ENCODE results near the gene WWTR1.

Gene WWTR1

GRCh38 chr3:149670742-149671492, 13.1 kb upstream of the WWTR1 start:
- no peak for ATAC-seq (replicated peaks; ENCODE audit: extremely low read depth, poor library complexity, severe bottlenecking)
- DNase-seq (ENCODE audit: low spot score in 2 of 2) = no peak
- no peak overlapping the region for H3K4me3 Mint-ChIP-seq
- peaks cover 32% of the 10 kb centered on the region for H3K27me3 Mint-ChIP-seq
- no peak overlapping the region for H3K27ac Mint-ChIP-seq (ENCODE audit: low read depth)
- no peaks in the 10 kb centered on the region for H3K4me1 Mint-ChIP-seq
- peaks cover 2% of the 10 kb centered on the region for H3K36me3 Mint-ChIP-seq (ENCODE audit: insufficient read depth)
- H3K9me3 Mint-ChIP-seq = no peaks in the 10 kb centered on the region

DNA sequence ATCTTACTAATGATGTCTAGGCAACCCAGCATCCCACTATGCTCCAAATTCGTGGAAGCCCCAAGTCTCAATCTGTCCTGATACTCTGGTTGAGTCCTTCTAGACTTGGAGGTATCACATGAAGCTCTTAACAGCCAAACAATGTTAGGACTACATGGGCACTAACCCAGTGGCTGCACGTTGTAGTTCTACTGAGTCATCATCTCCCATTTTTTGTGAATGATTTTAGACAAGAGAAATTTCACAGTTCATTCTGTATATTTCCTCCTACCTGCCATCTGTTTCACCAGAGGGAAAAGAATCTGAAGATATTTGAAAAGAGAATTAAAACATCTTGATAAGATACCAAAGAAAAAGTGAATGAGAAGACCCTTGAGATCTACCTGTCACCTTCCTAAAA, 9.8 kb upstream of the WWTR1 start:
- Mint-ChIP-seq H3K4me3 (no peak overlapping the region), H3K27me3 (peaks cover 35% of the 10 kb centered on the region), H3K36me3 (ENCODE audit: insufficient read depth) (no peaks in the 10 kb centered on the region), H3K4me1 (no peaks in the 10 kb centered on the region), H3K27ac (ENCODE audit: low read depth) (no peak overlapping the region), H3K9me3 (no peaks in the 10 kb centered on the region)
- DNase-seq (ENCODE audit: low spot score in 2 of 2) (no peak), ATAC-seq (replicated peaks; ENCODE audit: extremely low read depth, poor library complexity, severe bottlenecking) (no peak)

DNA sequence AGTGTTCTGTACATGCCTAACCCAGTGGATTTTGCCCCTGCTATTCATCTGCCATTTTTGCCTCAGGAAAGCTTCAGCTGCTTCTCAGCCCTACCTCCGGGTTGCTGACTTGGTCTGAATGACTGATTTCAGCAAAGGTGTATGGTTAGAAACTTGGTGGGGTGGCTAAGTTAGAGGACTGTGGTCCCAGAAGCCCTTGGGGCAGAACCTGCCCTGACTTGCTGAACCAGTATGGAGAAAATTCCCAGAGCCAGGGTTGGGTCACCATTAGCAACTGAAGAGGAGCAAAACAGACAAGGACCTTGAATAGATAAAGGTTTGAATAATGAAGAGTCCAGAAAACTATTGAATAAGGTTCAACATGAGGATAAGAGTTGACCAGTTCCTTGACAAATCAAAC, 6.1 kb upstream of the WWTR1 start:
- Mint-ChIP-seq H3K36me3 (ENCODE audit: insufficient read depth) (peaks cover 2% of the 10 kb centered on the region), H3K27ac (ENCODE audit: low read depth) (no peak overlapping the region), H3K9me3 (no peaks in the 10 kb centered on the region), H3K27me3 (peaks cover 59% of the 10 kb centered on the region), H3K4me1 (no peaks in the 10 kb centered on the region), H3K4me3 (no peak overlapping the region)
- DNase-seq (ENCODE audit: low spot score in 2 of 2) = no peak
- no peak for ATAC-seq (replicated peaks; ENCODE audit: extremely low read depth, poor library complexity, severe bottlenecking)

DNA sequence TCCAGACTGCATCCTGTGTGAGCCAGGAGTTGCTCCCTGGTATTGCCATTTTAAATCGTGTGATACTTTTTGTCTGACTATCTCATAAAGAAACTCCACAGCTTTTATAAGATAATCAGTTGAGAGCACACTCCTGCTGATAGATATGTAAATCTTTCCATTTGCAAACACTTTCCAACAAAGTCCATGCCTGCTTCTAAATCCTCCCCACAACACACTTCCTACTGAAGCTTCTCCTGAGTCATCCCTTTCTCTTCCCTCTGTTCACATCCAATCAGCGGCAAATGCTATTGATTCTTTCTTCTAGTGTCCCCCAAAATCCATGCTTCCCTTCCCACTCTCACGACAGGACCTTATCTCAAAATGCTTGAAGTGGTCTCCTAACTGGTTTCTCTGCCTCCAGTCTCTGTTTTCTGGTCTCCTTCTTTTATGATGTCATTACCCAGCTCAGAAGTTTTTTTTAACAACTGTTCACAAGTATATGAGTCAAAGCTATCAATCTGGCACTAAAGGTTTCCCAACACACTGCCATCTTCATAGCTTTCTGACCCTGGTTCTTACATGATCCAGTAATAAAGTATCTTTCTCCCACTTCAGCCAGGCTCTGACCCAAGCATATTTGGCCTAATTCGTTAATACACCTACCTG, 4.5 kb upstream of the WWTR1 start:
- Mint-ChIP-seq H3K27ac (ENCODE audit: low read depth) (no peak overlapping the region), H3K4me3 (no peak overlapping the region), H3K4me1 (peaks cover 6% of the 10 kb centered on the region), H3K9me3 (no peaks in the 10 kb centered on the region), H3K27me3 (peaks cover 59% of the 10 kb centered on the region), H3K36me3 (ENCODE audit: insufficient read depth) (peaks cover 2% of the 10 kb centered on the region)
- no peak for DNase-seq (ENCODE audit: low spot score in 2 of 2)
- no peak for ATAC-seq (replicated peaks; ENCODE audit: extremely low read depth, poor library complexity, severe bottlenecking)

GRCh38 chr3:149660462-149660861, 2.6 kb upstream of the WWTR1 start:
- Mint-ChIP-seq H3K4me3 (no peak overlapping the region), H3K27me3 (peaks cover 78% of the 10 kb centered on the region), H3K9me3 (no peaks in the 10 kb centered on the region), H3K4me1 (peaks cover 12% of the 10 kb centered on the region), H3K27ac (ENCODE audit: low read depth) (no peak overlapping the region), H3K36me3 (ENCODE audit: insufficient read depth) (peaks cover 5% of the 10 kb centered on the region)
- DNase-seq (ENCODE audit: low spot score in 2 of 2) = no peak
- no peak for ATAC-seq (replicated peaks; ENCODE audit: extremely low read depth, poor library complexity, severe bottlenecking)

DNA sequence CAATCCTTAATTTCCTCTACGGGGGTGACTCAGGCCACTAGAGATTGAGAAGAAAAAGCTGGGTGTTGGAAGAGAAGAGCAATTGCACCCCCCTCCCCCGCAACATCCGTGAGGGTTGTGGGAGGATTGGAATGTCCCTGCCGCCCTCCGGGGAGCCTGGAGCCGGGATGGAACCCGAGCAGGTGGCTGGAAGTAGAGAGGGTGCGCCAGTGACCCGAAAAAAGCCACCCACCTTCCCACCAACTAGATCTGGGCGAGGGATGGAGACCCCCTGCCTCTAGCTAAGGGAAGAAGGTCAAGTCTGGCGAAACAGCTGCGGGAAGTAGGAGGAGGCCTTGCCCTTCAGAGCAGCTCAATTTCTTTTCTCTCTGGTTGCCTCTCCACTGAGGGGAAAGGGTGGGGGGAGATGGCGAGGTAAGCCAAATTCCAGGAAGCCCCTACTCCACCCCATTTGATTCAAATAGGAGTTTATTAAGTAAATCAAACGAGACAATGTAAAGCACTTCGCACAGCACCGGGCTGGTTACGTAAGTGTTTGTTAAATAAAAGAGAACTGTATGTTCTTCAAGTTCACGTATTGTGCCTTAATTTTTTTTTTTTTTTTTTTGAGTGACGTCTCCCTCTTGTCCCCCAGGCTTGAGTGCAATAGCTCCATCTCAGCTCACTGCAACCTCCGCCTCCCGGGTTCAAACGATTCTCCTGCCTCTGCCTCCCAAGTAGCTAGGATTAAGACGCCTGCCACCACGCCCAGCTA, 1.1 kb upstream of the WWTR1 start:
- H3K27ac Mint-ChIP-seq (ENCODE audit: low read depth) = no peak overlapping the region
- H3K36me3 Mint-ChIP-seq (ENCODE audit: insufficient read depth) = peaks cover 5% of the 10 kb centered on the region
- no peak for DNase-seq (ENCODE audit: low spot score in 2 of 2)
- peaks cover 12% of the 10 kb centered on the region for H3K4me1 Mint-ChIP-seq
- H3K9me3 Mint-ChIP-seq = no peaks in the 10 kb centered on the region
- no peak for ATAC-seq (replicated peaks; ENCODE audit: extremely low read depth, poor library complexity, severe bottlenecking)
- peaks cover 86% of the 10 kb centered on the region for H3K27me3 Mint-ChIP-seq
- H3K4me3 Mint-ChIP-seq = peak overlapping the region; percentile 77

- Mint-ChIP-seq H3K27me3 (peaks cover 76% of the 10 kb centered on the region), H3K36me3 (ENCODE audit: insufficient read depth) (peaks cover 5% of the 10 kb centered on the region), H3K4me3 (peak overlapping the region; percentile 77), H3K9me3 (no peaks in the 10 kb centered on the region), H3K4me1 (peaks cover 12% of the 10 kb centered on the region), H3K27ac (ENCODE audit: low read depth) (no peak overlapping the region)
- ATAC-seq (replicated peaks; ENCODE audit: extremely low read depth, poor library complexity, severe bottlenecking) (peak; percentile 61), DNase-seq (ENCODE audit: low spot score in 2 of 2) (no peak)
These were observed 402 bp downstream of the WWTR1 start for GRCh38 chr3:149657321-149657925.

- peaks cover 68% of the 10 kb centered on the region for H3K27me3 Mint-ChIP-seq
These were observed 1.8 kb downstream of the WWTR1 start for GRCh38 chr3:149655826-149656574.

DNA sequence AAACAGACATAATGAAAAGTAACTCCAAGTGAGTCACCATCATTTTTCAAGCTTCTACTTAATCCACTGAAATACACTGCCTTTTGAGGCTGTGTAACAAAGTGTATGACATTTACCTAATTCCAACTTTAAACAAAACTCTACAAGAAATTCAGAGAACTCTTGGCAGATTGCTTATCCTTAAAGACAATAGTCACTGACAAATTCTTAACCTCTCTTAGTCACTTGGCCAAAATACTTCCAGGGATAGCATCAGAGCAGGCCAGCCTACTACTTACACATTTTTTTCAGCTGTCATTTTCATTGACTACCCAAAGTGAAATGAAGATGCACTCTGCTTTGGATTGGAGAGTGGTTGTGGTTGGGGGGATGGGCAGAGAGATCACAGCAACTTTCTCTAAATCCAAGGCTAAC, 3.6 kb downstream of the WWTR1 start:
- H3K36me3 Mint-ChIP-seq (ENCODE audit: insufficient read depth) = peaks cover 4% of the 10 kb centered on the region
- H3K9me3 Mint-ChIP-seq = no peaks in the 10 kb centered on the region
- no peak overlapping the region for H3K27ac Mint-ChIP-seq (ENCODE audit: low read depth)
- peaks cover 50% of the 10 kb centered on the region for H3K27me3 Mint-ChIP-seq
- DNase-seq (ENCODE audit: low spot score in 2 of 2) (no peak), ATAC-seq (replicated peaks; ENCODE audit: extremely low read depth, poor library complexity, severe bottlenecking) (no peak)
- no peak overlapping the region for H3K4me3 Mint-ChIP-seq
- H3K4me1 Mint-ChIP-seq = peaks cover 12% of the 10 kb centered on the region

More at GRCh38 chr3:149655826-149656574, 1.8 kb downstream of the WWTR1 start:
- peaks cover 5% of the 10 kb centered on the region for H3K36me3 Mint-ChIP-seq (ENCODE audit: insufficient read depth)
- no peak for DNase-seq (ENCODE audit: low spot score in 2 of 2)
- H3K9me3 Mint-ChIP-seq = no peaks in the 10 kb centered on the region
- H3K4me3 Mint-ChIP-seq = peak overlapping the region; percentile 27
- no peak overlapping the region for H3K27ac Mint-ChIP-seq (ENCODE audit: low read depth)
- no peak for ATAC-seq (replicated peaks; ENCODE audit: extremely low read depth, poor library complexity, severe bottlenecking)
- H3K4me1 Mint-ChIP-seq = peaks cover 12% of the 10 kb centered on the region

- peaks cover 46% of the 10 kb centered on the region for H3K27me3 Mint-ChIP-seq
- ATAC-seq (replicated peaks; ENCODE audit: extremely low read depth, poor library complexity, severe bottlenecking) (no peak), DNase-seq (ENCODE audit: low spot score in 2 of 2) (no peak)
- H3K9me3 Mint-ChIP-seq = no peaks in the 10 kb centered on the region
- peaks cover 10% of the 10 kb centered on the region for H3K4me1 Mint-ChIP-seq
- H3K4me3 Mint-ChIP-seq = no peak overlapping the region
- H3K27ac Mint-ChIP-seq (ENCODE audit: low read depth) = no peak overlapping the region
- peaks cover 4% of the 10 kb centered on the region for H3K36me3 Mint-ChIP-seq (ENCODE audit: insufficient read depth)
These were observed 4.3 kb downstream of the WWTR1 start for GRCh38 chr3:149653564-149653963.

- H3K36me3 Mint-ChIP-seq (ENCODE audit: insufficient read depth) = peaks cover 4% of the 10 kb centered on the region
- H3K4me1 Mint-ChIP-seq = peaks cover 7% of the 10 kb centered on the region
- peaks cover 46% of the 10 kb centered on the region for H3K27me3 Mint-ChIP-seq
- ATAC-seq (replicated peaks; ENCODE audit: extremely low read depth, poor library complexity, severe bottlenecking) (no peak), DNase-seq (ENCODE audit: low spot score in 2 of 2) (no peak)
- H3K9me3 Mint-ChIP-seq = no peaks in the 10 kb centered on the region
- no peak overlapping the region for H3K4me3 Mint-ChIP-seq
- H3K27ac Mint-ChIP-seq (ENCODE audit: low read depth) = no peak overlapping the region
These were observed 4.7 kb downstream of the WWTR1 start for GRCh38 chr3:149653136-149653535.

DNA sequence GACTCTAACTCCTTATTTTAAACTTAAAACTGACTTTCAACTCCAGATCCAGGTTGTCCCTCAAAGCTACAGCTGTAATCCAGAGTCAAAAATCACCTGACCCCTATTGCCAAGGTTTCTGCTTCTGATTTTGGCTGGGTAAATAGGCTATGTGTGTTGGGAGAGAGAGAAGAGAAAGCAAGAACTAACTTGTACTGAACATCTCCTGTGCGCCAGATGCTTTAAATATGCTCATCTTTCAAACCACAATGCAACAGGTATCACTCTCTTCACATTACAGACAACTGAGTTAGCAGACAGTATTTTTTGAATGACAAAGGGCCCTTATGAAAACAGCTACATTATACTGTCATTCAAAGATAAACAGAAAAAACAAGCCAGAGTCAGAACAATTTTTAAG, 7.0 kb downstream of the WWTR1 start:
- Mint-ChIP-seq H3K4me1 (no peaks in the 10 kb centered on the region), H3K9me3 (no peaks in the 10 kb centered on the region), H3K4me3 (no peak overlapping the region), H3K27me3 (peaks cover 27% of the 10 kb centered on the region), H3K27ac (ENCODE audit: low read depth) (no peak overlapping the region), H3K36me3 (ENCODE audit: insufficient read depth) (no peaks in the 10 kb centered on the region)
- ATAC-seq (replicated peaks; ENCODE audit: extremely low read depth, poor library complexity, severe bottlenecking) = no peak
- DNase-seq (ENCODE audit: low spot score in 2 of 2) = no peak

All from central memory CD8-positive, alpha-beta T cell (primary cell).